Hepatic stellate cell (primary cell): ENCODE data around the gene DBI.
"Not testable (repeated sequence)": the region's sequence is repeated elsewhere in the genome, so short reads cannot be mapped to it uniquely, and the experiment has no call there.

Experiments used
- DNase-seq: peaks from one replicate; pipeline ENCODE4 v3.0.0; 2011; ENCODE audit warnings: low spot score

The DBI gene

DNA sequence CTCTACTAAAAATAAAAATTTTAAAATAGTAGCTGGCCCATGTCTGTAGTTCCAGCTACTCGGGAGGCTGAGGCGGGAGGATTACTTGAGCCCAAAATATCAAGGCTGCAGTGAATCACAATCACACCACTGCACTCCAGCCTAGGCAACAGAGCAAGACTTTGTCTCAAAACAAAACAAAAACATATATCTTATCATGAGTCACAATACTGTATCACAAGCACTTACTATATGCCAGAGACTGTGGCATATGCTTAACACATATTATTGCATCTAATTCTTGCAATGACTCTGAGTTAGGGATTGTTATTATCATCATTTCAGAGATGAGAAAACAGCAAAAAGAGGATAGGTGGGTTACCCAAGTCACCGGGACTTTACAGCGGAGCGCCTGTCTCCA, 35.3 kb downstream of the DBI start:
- DNase-seq = no peak

DNA sequence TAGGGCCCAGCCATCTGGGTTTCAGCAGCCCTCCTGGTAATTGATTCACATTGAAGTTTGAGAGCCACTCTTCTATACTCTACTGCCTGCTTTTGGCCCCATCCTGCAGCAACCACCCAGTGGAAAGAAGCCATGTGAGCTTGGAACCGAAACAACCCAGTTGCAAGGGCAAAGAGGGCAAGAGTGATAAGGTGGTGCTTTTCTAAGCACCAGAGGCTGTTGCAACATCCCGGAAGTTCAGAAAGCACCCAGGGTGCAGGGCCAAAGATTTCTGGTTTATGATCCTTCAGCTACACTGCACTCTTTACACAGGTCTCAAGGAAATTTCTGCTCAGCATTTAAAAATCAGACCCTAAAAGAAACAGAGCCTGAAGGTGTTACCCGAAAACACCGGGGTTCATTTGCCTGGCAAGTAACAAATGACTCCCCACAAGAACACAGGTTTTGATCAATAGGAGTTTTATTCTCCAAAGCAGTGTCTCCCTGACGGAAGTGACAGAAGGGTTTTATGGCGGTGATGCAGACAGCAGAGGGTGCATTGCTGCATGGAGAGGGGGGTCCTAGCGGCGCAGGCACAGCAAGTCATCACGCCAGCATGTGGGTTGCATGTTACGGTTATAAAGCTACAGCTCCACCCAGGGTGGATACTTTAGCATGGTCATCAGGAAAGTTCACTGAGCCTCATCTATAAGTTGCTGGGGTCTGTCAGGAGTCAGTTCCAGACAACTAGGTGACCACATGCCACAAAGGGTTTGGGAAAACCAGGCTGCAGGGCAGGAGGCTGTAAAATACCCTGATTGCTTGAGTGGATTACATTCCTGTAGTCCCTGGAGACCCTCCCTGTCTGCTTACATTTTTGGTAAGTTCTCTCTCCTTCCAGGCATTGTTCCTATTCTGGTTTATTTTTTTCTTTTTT, 36.1 kb downstream of the DBI start:
- DNase-seq = no peak

GRCh38 chr2:119403618-119404017, 36.8 kb downstream of the DBI start:
- DNase-seq = not testable (repeated sequence)

- DNase-seq = no peak
Observed at GRCh38 chr2:119405151-119405550, 38.4 kb downstream of the DBI start.

- peak; percentile 61 for DNase-seq
Observed at GRCh38 chr2:119407430-119408220, 40.8 kb downstream of the DBI start.

DNA sequence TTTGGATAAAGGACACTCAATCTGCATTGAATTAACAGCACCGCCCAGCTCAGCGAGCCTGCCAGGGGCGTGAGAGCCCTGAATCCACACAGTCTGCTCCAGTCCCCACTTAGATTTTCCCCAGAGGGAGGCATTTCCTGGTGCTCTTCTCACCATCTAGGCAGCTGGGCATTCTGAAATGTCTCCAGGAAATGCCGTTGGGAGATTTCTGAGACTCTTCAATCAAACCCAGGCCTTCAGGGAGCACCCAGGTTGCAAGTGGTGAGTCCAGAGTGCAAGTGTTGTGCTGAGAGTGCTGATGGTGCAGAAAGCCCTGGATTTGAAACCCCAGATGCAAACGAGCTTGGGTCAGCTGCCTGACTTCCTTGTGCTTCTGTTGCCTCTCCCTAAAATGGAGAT, 41.4 kb downstream of the DBI start:
- DNase-seq = no peak

DNA sequence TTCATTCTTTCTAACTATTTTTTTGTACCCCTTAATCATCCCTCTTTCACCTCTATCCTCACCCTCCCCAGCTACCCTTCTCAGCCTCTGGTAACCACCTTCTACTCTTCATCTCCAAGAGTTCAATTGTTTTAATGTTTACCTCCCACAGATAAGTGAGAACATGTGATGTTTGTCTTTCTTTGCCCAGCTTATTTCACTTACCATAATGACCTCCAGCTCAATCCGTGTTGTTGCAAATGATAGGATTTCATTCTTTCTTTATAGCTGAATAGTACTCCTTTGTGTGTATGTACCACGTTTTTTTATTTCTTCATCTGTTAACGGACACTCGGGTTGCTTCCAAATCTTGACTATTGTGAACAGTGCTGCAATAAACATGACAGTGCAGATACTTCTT, 42.7 kb downstream of the DBI start:
- no peak for DNase-seq

DNA sequence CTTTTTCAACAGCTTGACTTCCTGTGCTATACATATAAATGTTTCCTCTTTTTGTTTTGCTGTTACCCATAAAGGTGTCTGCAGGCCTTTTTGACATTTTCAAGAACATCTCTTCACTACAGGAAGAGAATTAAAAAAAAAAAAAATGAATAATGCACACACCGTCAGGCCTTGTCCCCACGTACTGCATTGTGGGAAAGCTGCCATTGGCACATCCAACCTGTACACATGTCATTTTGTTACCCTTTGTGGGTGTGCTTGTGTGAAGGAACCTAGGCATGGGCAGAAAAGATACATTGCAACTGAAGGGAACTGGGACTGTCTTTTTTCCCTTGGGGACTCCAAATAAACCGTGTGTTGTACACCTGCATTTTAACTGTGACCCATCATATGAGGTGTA, 48.1 kb downstream of the DBI start:
- DNase-seq = no peak

DNA sequence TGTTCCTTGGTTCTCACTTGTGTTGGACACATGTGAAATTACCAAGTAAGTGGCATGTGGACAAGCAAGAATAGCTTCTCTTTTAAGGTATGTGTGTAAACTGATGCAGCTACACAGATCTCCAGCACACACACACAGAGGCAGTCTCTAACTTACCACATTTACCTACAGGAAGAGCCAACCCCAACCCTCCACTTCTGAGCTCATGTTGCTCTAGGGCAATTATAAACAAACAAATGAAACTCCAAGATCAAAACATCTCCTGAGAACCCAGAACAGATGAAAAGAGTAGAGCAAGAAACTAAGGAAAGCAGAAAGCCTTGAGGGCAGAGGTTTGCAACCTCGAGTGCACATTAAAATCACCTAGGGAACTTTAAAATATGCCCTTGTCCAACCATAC, 48.9 kb downstream of the DBI start:
- no peak for DNase-seq

DNA sequence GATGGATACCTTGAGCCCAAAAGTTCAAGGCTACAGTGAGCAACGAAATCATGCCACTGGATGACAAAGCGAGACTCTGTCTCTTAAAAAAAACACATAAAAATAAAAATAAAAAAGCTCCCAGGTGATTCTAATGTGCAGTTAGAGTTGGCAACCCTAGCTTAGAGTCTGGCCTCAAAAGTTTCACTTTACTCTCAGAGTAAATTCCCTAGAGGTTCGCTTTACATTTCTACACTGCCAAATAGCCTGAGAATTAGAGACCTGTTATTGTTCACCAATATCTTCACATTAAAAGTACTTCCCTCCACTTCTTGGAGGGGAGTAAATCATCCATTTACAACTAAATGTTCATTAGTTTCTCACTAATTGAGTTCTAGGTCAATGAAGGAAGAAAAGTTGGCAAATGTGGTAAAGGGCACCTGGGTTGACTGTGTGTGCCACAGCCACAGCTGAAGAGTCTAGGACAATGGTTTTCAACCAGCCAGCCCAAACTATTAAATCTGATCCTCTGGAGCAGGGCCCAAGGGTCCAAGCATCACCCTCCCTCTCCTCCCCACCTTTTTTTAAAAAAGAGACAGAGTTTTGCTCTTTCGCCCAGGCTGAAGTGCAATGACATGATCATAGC, 49.6 kb downstream of the DBI start:
- no peak for DNase-seq

DNA sequence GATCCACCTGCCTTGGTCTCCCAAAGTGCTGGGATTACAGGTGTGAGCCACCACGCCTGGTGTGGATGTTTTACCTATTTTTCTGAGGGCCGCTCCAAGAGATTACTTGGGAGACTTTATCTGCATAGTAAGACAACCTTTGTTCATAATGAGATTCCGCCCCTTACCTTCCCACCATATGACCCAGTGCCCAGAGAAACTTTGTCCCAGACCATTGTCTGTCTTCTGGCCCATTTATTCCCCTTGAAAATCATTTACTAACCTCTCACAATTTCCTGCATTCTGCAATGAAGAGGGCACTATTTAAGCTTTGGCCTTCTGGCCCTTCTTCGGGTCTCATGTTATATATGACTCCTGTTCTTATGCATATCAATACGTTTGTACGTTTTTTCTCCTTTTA, 51.1 kb downstream of the DBI start:
- DNase-seq = no peak

DNA sequence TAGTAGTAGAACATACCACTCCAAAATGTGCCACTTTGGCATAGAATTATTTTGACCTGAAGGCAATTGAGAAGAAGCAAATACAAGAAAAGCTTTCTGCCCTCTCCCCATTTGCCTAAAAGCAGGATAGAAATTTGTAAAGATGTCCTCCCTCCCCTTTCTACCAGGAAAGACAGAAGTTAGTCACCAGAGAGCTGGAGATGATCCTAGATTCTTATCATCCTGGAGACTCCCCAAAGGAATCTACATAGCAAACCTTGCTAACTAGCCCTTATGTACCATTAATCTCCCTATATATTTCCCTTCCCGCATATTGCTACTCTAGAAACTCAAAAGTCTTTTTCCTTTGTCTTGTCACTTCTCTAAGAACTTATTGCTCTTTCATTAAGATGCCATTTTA, 52.3 kb downstream of the DBI start:
- DNase-seq = no peak

DNA sequence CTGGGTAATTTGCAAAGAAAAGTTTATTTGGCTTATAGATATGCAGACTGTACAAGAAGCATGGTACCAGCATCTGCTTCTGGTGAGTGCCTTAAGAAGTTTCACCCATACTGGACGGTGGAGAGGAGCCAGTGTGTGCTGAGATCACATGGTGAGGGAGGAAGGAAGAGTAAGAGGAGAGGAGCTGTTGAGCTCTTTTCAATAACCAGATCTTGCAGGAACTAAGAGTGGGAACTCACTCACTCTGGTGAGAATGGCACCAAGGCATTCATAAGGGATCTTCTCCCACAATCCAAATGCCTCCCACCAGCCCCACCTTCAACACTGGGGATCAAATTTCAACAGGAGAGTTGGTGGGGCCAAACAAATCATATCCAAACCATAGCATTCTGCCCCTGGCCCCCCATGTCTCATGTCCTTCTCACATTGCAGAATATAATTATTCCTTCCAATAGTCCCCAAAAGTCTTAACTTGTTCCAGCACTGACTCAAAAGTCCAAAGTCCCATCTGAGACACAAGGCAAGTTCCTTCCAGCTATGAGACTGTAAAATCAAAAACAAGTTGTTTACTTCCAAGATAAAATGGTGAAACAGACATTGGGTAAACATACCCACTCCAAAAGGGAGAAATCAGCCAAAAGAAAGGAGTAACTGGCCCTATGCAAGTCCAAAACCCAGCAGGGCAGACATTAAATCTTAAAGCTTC, 53.2 kb downstream of the DBI start:
- no peak for DNase-seq

DNA sequence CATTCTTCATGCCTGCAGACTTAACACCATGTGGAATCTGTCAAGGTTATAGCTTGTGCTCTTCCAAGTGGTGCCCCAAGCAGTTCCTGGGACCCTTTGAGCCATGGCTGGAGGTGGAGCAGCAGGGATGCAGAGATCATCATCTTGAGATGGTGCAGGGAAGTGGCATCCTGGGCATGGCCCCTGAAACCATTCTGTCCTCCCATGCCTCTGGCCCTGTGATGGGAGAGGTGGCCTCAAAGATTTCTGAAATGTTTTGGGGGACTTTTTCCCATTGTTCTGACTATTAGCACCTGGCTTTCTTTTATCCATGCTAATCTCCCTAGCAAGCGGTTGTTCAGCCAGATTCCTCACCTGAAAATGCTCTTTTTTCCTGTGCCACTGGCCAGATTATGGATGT, 54.5 kb downstream of the DBI start:
- no peak for DNase-seq

- no peak for DNase-seq
Observed at GRCh38 chr2:119421741-119422140, 55.0 kb downstream of the DBI start.
